ENCODE results near the gene STOML3.

The STOML3 gene

GRCh38 chr13:38990693-38991092 is at the start of gene STOML3:
Gene STOML3, minus strand, starts transcription at chr13:38990831. Its CDS starts 110 bp downstream, at chr13:38990721.
- no peaks in the 10 kb centered on the region for H3K27me3 ChIP-seq (ENCODE audit: control insufficient read depth, insufficient read depth, low read length)
- no peaks in the 10 kb centered on the region for H3K9me3 ChIP-seq (ENCODE audit: control insufficient read depth, insufficient read depth, low read length)
- peaks cover 4% of the 10 kb centered on the region for H3K4me1 ChIP-seq (ENCODE audit: control insufficient read depth, insufficient read depth, low read length)
- H3K4me3 ChIP-seq (ENCODE audit: low read depth, low read length), result no peak within 1 kb of the TSS
- H3K36me3 ChIP-seq (ENCODE audit: control insufficient read depth, insufficient read depth, low read length), result no peaks in the 10 kb centered on the region
- H3K9ac ChIP-seq (ENCODE audit: low read depth, low read length), result no peak within 1 kb of the TSS

GRCh38 chr13:39040206-39040605 is 49.6 kb upstream of the STOML3 start:
- Histone ChIP-seq H3K9me3 (ENCODE audit: control insufficient read depth, insufficient read depth, low read length) (no peaks in the 10 kb centered on the region), H3K4me1 (ENCODE audit: control insufficient read depth, insufficient read depth, low read length) (peaks cover 2% of the 10 kb centered on the region), H3K4me3 (ENCODE audit: low read depth, low read length) (no peak overlapping the region), H3K36me3 (ENCODE audit: control insufficient read depth, insufficient read depth, low read length) (no peaks in the 10 kb centered on the region), H3K27me3 (ENCODE audit: control insufficient read depth, insufficient read depth, low read length) (no peaks in the 10 kb centered on the region), H3K9ac (ENCODE audit: low read depth, low read length) (no peak overlapping the region)

DNA sequence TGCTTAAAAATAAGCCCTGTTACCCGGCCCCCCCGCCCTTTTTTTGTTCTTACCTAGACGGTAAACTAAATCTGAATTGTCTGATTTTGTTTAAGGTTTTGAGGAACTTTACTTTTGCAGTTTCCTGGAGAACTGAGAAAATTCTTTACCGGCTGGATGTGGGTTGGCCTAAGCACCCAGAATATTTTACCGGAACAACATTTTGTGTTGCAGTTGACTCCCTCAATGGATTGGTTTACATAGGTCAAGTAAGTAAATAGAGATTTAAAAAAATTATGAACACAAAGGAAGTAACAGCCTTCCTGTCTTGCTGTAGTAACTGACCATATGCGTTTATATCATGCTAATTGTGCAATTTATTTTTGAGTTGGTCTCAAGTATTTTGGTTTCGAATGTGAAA is 48.4 kb upstream of the STOML3 start:
- no peaks in the 10 kb centered on the region for H3K36me3 ChIP-seq (ENCODE audit: control insufficient read depth, insufficient read depth, low read length)
- peaks cover 5% of the 10 kb centered on the region for H3K4me1 ChIP-seq (ENCODE audit: control insufficient read depth, insufficient read depth, low read length)
- no peak overlapping the region for H3K9ac ChIP-seq (ENCODE audit: low read depth, low read length)
- no peaks in the 10 kb centered on the region for H3K27me3 ChIP-seq (ENCODE audit: control insufficient read depth, insufficient read depth, low read length)
- peak overlapping the region; percentile 84 for H3K4me3 ChIP-seq (ENCODE audit: low read depth, low read length)
- no peaks in the 10 kb centered on the region for H3K9me3 ChIP-seq (ENCODE audit: control insufficient read depth, insufficient read depth, low read length)

DNA sequence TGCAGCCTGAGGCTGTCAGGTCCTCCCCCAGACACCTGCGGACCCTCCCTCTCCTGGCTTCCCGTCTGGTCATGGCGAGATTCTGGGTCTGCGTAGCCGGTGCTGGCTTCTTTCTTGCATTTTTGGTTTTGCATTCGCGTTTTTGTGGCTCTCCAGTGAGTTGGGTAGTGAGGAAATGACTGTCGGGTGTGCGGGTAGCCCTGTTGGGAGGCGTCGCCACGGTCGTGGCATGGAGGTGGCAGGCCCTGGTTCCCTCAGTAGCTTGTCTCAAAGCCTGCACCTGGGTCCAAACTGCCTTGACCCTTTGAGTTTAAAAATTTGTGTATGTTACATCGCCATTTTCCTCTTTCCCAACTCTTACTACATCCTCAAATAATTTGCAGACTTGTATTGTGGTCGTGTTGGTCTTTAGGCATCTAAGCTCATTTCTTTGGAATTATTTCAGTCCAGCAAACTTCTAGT is 48.0 kb upstream of the STOML3 start:
- Histone ChIP-seq H3K9ac (ENCODE audit: low read depth, low read length) (peak overlapping the region; percentile 48), H3K4me1 (ENCODE audit: control insufficient read depth, insufficient read depth, low read length) (peaks cover 5% of the 10 kb centered on the region)

DNA sequence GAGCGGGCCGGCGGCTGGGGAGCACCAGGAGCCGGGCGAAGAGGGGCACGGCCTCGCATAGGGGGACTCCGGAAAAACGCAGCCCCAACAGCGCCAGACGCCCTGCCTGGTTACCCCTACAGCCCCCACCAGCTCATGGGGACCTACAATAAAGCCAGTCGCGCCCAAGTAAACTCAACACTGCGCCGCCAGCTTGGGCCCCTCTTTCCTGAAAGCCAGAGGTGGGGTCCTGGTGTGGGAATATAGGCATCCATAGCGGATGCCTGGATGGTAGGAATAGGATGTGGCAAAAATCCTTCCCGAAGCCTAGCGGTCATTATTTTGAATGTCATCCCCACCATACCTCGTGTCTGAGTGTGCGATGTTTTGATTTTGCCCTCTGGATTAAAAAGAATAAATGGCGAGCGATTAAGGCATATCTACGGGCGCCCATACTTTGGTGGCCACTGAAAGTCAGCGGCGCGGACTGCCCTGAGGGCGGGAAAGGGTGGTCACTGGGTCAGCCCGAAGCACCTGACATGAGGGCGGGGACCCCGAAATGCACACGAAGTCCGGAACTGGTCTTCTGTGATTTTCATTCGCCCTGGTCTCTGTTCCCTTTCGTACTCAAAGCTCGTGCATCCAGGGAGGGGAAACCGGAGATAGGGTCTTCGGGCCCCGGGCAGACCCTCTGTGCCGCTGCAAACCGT is 47.4 kb upstream of the STOML3 start, which contains the start of the genes NHLRC3 and PROSER1:
TSS of gene NHLRC3 (plus strand) at position 577 of the 689 bp plus-strand sequence. CDS start 184 bp downstream, outside the sequence.
TSS of gene PROSER1 (minus strand) at position 210 of the 689 bp plus-strand sequence. CDS start 847 bp downstream, outside the sequence.
- no peaks in the 10 kb centered on the region for H3K27me3 ChIP-seq (ENCODE audit: control insufficient read depth, insufficient read depth, low read length)
- H3K4me3 ChIP-seq (ENCODE audit: low read depth, low read length), result peak within 1 kb of the TSS; percentile 84
- no peaks in the 10 kb centered on the region for H3K9me3 ChIP-seq (ENCODE audit: control insufficient read depth, insufficient read depth, low read length)
- peak within 1 kb of the TSS; percentile 83 for H3K9ac ChIP-seq (ENCODE audit: low read depth, low read length)
- H3K36me3 ChIP-seq (ENCODE audit: control insufficient read depth, insufficient read depth, low read length), result no peaks in the 10 kb centered on the region
- H3K4me1 ChIP-seq (ENCODE audit: control insufficient read depth, insufficient read depth, low read length), result peaks cover 5% of the 10 kb centered on the region

More for the DNA sequence above, 48.0 kb upstream of the STOML3 start:
- Histone ChIP-seq H3K36me3 (ENCODE audit: control insufficient read depth, insufficient read depth, low read length) (no peaks in the 10 kb centered on the region), H3K27me3 (ENCODE audit: control insufficient read depth, insufficient read depth, low read length) (no peaks in the 10 kb centered on the region), H3K9me3 (ENCODE audit: control insufficient read depth, insufficient read depth, low read length) (no peaks in the 10 kb centered on the region), H3K4me3 (ENCODE audit: low read depth, low read length) (peak overlapping the region; percentile 84)

- peak overlapping the region; percentile 83 for H3K9ac ChIP-seq (ENCODE audit: low read depth, low read length)
- no peaks in the 10 kb centered on the region for H3K36me3 ChIP-seq (ENCODE audit: control insufficient read depth, insufficient read depth, low read length)
- peak overlapping the region; percentile 84 for H3K4me3 ChIP-seq (ENCODE audit: low read depth, low read length)
- no peaks in the 10 kb centered on the region for H3K9me3 ChIP-seq (ENCODE audit: control insufficient read depth, insufficient read depth, low read length)
- H3K4me1 ChIP-seq (ENCODE audit: control insufficient read depth, insufficient read depth, low read length), result peaks cover 5% of the 10 kb centered on the region
- no peaks in the 10 kb centered on the region for H3K27me3 ChIP-seq (ENCODE audit: control insufficient read depth, insufficient read depth, low read length)
Observed at GRCh38 chr13:39037410-39037879, 46.8 kb upstream of the STOML3 start.

DNA sequence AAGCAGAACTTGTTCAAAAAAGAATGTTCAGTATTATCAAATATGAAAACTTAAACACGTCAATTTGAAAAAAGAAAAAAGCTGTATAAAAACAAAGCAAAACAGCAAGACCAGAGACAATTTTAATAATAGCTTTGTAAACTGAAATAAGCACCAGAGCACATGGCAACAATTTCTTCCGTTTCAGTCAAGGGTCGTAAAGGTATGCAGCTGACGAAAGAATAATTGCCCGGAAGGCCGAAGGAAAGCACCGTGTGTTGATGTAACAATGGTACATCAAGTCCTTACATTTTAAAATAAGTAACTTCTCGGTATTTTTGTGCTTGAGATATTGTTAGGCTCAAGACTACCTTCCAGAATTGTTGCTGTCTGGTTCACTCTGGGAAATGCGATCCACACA is 45.6 kb upstream of the STOML3 start:
- Histone ChIP-seq H3K4me1 (ENCODE audit: control insufficient read depth, insufficient read depth, low read length) (peaks cover 5% of the 10 kb centered on the region), H3K9ac (ENCODE audit: low read depth, low read length) (peak overlapping the region; percentile 83), H3K36me3 (ENCODE audit: control insufficient read depth, insufficient read depth, low read length) (no peaks in the 10 kb centered on the region), H3K4me3 (ENCODE audit: low read depth, low read length) (peak overlapping the region; percentile 84), H3K27me3 (ENCODE audit: control insufficient read depth, insufficient read depth, low read length) (no peaks in the 10 kb centered on the region), H3K9me3 (ENCODE audit: control insufficient read depth, insufficient read depth, low read length) (no peaks in the 10 kb centered on the region)

DNA sequence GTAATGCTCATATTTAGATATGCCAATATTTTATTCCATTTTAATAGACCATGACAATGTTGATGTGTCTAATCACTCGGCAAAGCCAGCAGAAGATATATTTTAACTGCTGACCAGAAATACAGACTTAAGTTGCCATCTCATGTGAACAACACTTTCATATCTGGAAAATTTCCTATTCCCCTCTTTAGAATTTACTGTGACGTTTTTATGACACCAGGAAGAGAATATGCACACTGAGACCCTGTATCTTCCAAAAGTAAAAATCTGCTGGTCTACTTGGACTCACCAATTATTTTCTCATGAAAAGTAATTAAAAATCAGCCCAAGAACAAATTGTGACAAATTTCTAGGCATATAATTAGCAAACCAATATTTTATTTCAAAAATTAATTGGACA is 45.2 kb upstream of the STOML3 start:
- no peak overlapping the region for H3K9ac ChIP-seq (ENCODE audit: low read depth, low read length)
- no peaks in the 10 kb centered on the region for H3K36me3 ChIP-seq (ENCODE audit: control insufficient read depth, insufficient read depth, low read length)
- H3K27me3 ChIP-seq (ENCODE audit: control insufficient read depth, insufficient read depth, low read length), result no peaks in the 10 kb centered on the region
- no peaks in the 10 kb centered on the region for H3K9me3 ChIP-seq (ENCODE audit: control insufficient read depth, insufficient read depth, low read length)
- peaks cover 5% of the 10 kb centered on the region for H3K4me1 ChIP-seq (ENCODE audit: control insufficient read depth, insufficient read depth, low read length)
- H3K4me3 ChIP-seq (ENCODE audit: low read depth, low read length), result peak overlapping the region; percentile 84

DNA sequence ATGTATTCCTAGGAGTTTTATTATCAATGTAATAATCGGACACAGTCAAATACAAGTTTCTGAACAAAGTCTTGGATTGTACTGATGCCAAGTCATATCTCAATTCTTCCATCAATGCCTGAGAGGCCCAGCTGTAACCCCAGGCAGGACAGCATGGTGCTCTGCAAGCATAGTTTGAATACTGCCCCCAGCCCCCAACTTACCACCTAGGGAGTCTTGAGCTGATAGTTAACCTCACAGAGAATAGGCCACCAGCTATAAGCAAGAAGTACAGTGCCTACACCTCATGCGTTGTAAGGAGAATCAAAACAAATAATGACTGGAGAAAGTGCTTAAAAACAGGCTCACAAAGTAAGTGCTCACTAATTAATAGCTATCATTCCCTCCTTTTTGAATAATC is 44.6 kb upstream of the STOML3 start:
- Histone ChIP-seq H3K9me3 (ENCODE audit: control insufficient read depth, insufficient read depth, low read length) (no peaks in the 10 kb centered on the region), H3K36me3 (ENCODE audit: control insufficient read depth, insufficient read depth, low read length) (no peaks in the 10 kb centered on the region), H3K4me1 (ENCODE audit: control insufficient read depth, insufficient read depth, low read length) (peaks cover 5% of the 10 kb centered on the region), H3K27me3 (ENCODE audit: control insufficient read depth, insufficient read depth, low read length) (no peaks in the 10 kb centered on the region), H3K9ac (ENCODE audit: low read depth, low read length) (no peak overlapping the region), H3K4me3 (ENCODE audit: low read depth, low read length) (peak overlapping the region; percentile 84)

DNA sequence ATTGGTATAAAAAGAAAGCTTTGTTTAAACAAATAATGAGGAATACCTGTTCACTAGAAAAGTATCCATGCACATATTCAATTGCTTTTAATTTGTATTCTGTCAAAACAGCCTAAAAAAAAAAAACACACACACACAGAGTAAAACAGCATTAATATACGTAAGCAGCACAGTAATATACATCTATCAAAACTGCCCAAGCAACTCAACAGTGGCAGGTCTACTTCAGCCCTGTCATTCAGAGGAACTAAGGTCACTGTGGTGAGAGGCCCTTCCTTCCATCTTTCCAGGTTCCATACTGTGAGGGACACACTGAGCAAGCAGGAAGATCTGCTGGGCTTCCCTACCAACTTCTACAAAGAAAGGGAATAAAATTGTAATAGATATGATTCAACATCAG is 43.5 kb upstream of the STOML3 start:
- Histone ChIP-seq H3K9ac (ENCODE audit: low read depth, low read length) (no peak overlapping the region), H3K4me1 (ENCODE audit: control insufficient read depth, insufficient read depth, low read length) (peaks cover 4% of the 10 kb centered on the region), H3K4me3 (ENCODE audit: low read depth, low read length) (no peak overlapping the region), H3K9me3 (ENCODE audit: control insufficient read depth, insufficient read depth, low read length) (no peaks in the 10 kb centered on the region), H3K36me3 (ENCODE audit: control insufficient read depth, insufficient read depth, low read length) (no peaks in the 10 kb centered on the region), H3K27me3 (ENCODE audit: control insufficient read depth, insufficient read depth, low read length) (no peaks in the 10 kb centered on the region)

GRCh38 chr13:39032150-39032549 is 41.5 kb upstream of the STOML3 start:
- Histone ChIP-seq H3K4me3 (ENCODE audit: low read depth, low read length) (no peak overlapping the region), H3K9ac (ENCODE audit: low read depth, low read length) (no peak overlapping the region), H3K4me1 (ENCODE audit: control insufficient read depth, insufficient read depth, low read length) (peaks cover 3% of the 10 kb centered on the region), H3K36me3 (ENCODE audit: control insufficient read depth, insufficient read depth, low read length) (no peaks in the 10 kb centered on the region), H3K27me3 (ENCODE audit: control insufficient read depth, insufficient read depth, low read length) (no peaks in the 10 kb centered on the region), H3K9me3 (ENCODE audit: control insufficient read depth, insufficient read depth, low read length) (no peaks in the 10 kb centered on the region)

DNA sequence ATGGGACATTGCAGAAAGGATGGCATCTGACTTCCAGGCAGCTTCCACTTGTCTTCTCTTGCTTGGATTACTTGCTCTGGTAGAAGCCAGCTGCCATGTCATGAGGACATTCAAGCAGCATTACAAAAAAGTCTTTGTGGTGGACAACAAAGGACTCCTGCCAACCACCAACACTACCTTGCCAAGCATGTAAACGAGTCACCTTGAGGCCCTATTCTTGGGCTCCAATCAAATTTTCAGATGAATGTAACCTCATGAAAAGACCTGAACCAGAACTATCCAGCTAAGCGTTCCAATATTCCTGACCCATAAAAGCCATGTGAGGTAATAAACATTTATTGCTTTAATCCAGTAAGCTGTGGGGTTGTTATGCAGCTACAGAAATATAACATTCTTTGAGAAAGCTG is 34.8 kb upstream of the STOML3 start:
- no peaks in the 10 kb centered on the region for H3K36me3 ChIP-seq (ENCODE audit: control insufficient read depth, insufficient read depth, low read length)
- H3K9me3 ChIP-seq (ENCODE audit: control insufficient read depth, insufficient read depth, low read length), result no peaks in the 10 kb centered on the region
- no peaks in the 10 kb centered on the region for H3K27me3 ChIP-seq (ENCODE audit: control insufficient read depth, insufficient read depth, low read length)
- no peak overlapping the region for H3K4me3 ChIP-seq (ENCODE audit: low read depth, low read length)
- no peak overlapping the region for H3K9ac ChIP-seq (ENCODE audit: low read depth, low read length)
- peaks cover 34% of the 10 kb centered on the region for H3K4me1 ChIP-seq (ENCODE audit: control insufficient read depth, insufficient read depth, low read length)

Data from iPS-15b (cell line).